Common myeloid progenitor, CD34-positive (primary cell): ENCODE results near the gene CEP120.

Experiments
- CTCF ChIA-PET: fragments of 350-600 bp; sonication (Branson Sonifier 250); formaldehyde crosslinking; loops from one replicate; lab custom pipeline; 2021; ENCODE audit warnings: antibody characterized with exemption; lab: Charles Lee
- POLR2A ChIA-PET: fragments of 350-600 bp; sonication (Branson Sonifier 250); formaldehyde crosslinking; loops from one replicate; lab custom pipeline; 2021; ENCODE audit warnings: antibody characterized with exemption; lab: Charles Lee
- DNase-seq, 3 donors: peaks; one replicate each; pipeline versions ENCODE4 v3.0.0 to v3.0.0-alpha.2; 2013
- H3K27ac ChIP-seq, 2 experiments: 1 replicate in 1 of 2; 2 replicates in 1 of 2; pipeline ENCODE4 v1.7.0; 2013; ENCODE audit warnings: inconsistent platforms in 2 of 2, low read length in 2 of 2, mild to moderate bottlenecking in 2 of 2, low read depth in 1 of 2, moderate library complexity in 1 of 2; ENCODE audit not compliant: severe bottlenecking in 2 of 2, insufficient read depth in 1 of 2, poor library complexity in 1 of 2
- H3K27me3 ChIP-seq, 5 experiments: replicated peaks in 2 of 5; 1 replicate in 3 of 5; 2 replicates in 2 of 5; pipeline versions ENCODE4 v1.6.1 to v1.7.0; 2013; ENCODE audit warnings: low read length in 4 of 5, mild to moderate bottlenecking in 2 of 5, moderate library complexity in 2 of 5, inconsistent platforms in 1 of 5; ENCODE audit not compliant: insufficient read depth in 5 of 5, control insufficient read depth in 4 of 5
- H3K36me3 ChIP-seq, 4 experiments: 1 replicate in 2 of 4; 2 replicates in 2 of 4; pipeline versions ENCODE4 v1.6.1 to v1.7.0; 2013; ENCODE audit warnings: low read length in 3 of 4, control low read depth in 1 of 4, mild to moderate bottlenecking in 1 of 4; ENCODE audit not compliant: control insufficient read depth in 4 of 4, insufficient read depth in 4 of 4
- H3K4me1 ChIP-seq, 4 experiments: 1 replicate in 3 of 4; 2 replicates in 1 of 4; pipeline versions ENCODE4 v1.6.1 to v1.7.1; 2013; ENCODE audit warnings: low read length in 3 of 4, mild to moderate bottlenecking in 3 of 4, control low read depth in 1 of 4, inconsistent platforms in 1 of 4, moderate library complexity in 1 of 4; ENCODE audit not compliant: control insufficient read depth in 4 of 4, insufficient read depth in 4 of 4; ENCODE audit errors: control extremely low read depth in 1 of 4
- H3K4me3 ChIP-seq, 7 experiments: 1 replicate in 4 of 7; 2 replicates in 3 of 7; pipeline versions ENCODE4 v1.5.1 to v1.7.0; 2013; ENCODE audit warnings: mild to moderate bottlenecking in 7 of 7, low read length in 6 of 7, moderate library complexity in 6 of 7, inconsistent platforms in 2 of 7, low read depth in 2 of 7, control low read depth in 1 of 7; ENCODE audit not compliant: insufficient read depth in 4 of 7, control insufficient read depth in 1 of 7; ENCODE audit errors: extremely low read depth in 1 of 7
- H3K9me3 ChIP-seq, 5 experiments: 1 replicate in 4 of 5; 2 replicates in 1 of 5; pipeline versions ENCODE4 v1.6.1 to v1.7.1; 2013; ENCODE audit warnings: low read length in 4 of 5, mild to moderate bottlenecking in 2 of 5, inconsistent platforms in 1 of 5, low read depth in 1 of 5, moderate library complexity in 1 of 5; ENCODE audit not compliant: control insufficient read depth in 4 of 5, insufficient read depth in 2 of 5; ENCODE audit errors: control extremely low read depth in 1 of 5
- WGBS: methylation state at CpG from one replicate; pipeline ENCODE4 v1.1.5; 2013; ENCODE audit not compliant: insufficient coverage; 5-methylcytosine and 5-hydroxymethylcytosine counted together

CEP120 gene

GRCh38 chr5:123397538-123397937, 25.7 kb downstream of the CEP120 start:
- ChIA-PET CTCF (interaction anchor here (0.6 kb wide), 1 partner anchor 27 kb away, joined by 3 read pairs; no protein-coding TSS in a partner anchor), POLR2A (no interaction called here)
- Histone ChIP-seq H3K36me3 (peaks cover 9 to 57% (median 30%) of the 10 kb centered on the region in 4 experiments), H3K27ac (peak overlapping the region in 1 of 2 experiments; percentile 34), H3K4me3 (no peak overlapping the region), H3K27me3 (no peaks in the 10 kb centered on the region), H3K9me3 (no peaks in the 10 kb centered on the region), H3K4me1 (no peaks in the 10 kb centered on the region)
- DNase-seq = no peak
- WGBS = 100% methylated on average over 2 of the region's 3 CpGs

- no peak for DNase-seq
- ChIA-PET CTCF (interaction anchor here (0.6 to 1.3 kb wide), 2 partner anchors 16 to 214 kb away, joined by 3 read pairs; no protein-coding TSS in a partner anchor), POLR2A (no interaction called here)
- Histone ChIP-seq H3K27me3 (no peaks in the 10 kb centered on the region), H3K36me3 (peaks cover 13 to 58% (median 30%) of the 10 kb centered on the region in 4 experiments), H3K4me1 (no peaks in the 10 kb centered on the region), H3K27ac (no peak overlapping the region), H3K9me3 (no peaks in the 10 kb centered on the region), H3K4me3 (no peak overlapping the region)
- no CpG with 5 or more reads among the region's 1 CpG for WGBS
Measured at GRCh38 chr5:123391009-123391408, 32.2 kb downstream of the CEP120 start.

DNA sequence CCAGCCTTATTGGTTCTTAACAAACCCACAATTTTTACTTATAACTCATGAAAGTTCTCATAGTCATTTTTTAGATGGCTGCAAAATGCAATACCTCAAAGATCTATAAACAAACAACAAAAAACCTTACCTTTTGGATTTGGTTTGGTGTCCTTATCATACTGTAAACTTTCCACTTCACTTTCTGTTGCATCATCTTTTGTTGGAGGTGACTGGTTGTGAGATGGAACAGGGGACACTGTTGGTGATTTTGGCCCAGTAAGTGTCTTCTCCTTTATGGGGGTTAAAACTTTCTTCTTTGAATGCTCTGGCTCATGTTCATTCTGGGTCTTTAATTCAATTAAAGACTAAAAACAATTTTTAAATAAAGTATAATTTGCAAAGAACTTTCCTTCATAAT, 33.4 kb downstream of the CEP120 start:
- no peak for DNase-seq
- peaks cover 13 to 70% (median 37%) of the 10 kb centered on the region in 4 experiments for H3K36me3 ChIP-seq
- no peak overlapping the region for H3K27ac ChIP-seq
- H3K27me3 ChIP-seq = no peaks in the 10 kb centered on the region
- H3K9me3 ChIP-seq = no peaks in the 10 kb centered on the region
- no peak overlapping the region for H3K4me3 ChIP-seq
- CTCF ChIA-PET = no interaction called here
- POLR2A ChIA-PET = no interaction called here
- no peaks in the 10 kb centered on the region for H3K4me1 ChIP-seq

DNA sequence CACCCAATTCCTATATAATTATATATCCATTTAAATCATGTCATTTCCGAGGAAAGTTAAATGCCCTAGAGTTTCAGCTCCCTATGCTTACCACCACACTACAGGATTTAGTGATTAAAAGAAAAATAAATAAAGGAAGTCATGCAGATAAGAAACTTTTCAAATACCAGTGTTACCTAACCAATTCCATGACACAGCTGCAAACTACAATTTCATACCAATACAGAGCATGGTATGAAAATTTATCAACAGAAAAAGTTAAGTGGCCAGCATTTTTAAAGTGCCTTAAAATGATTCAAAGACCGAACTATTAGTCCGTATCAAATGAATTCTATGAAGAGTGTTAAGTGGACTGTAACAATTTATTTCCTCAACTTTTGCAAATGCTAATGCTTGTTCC, 35.9 kb downstream of the CEP120 start:
- Histone ChIP-seq H3K4me1 (no peaks in the 10 kb centered on the region), H3K36me3 (peaks cover 10 to 61% (median 30%) of the 10 kb centered on the region in 4 experiments), H3K27ac (no peak overlapping the region), H3K9me3 (no peaks in the 10 kb centered on the region), H3K27me3 (no peaks in the 10 kb centered on the region), H3K4me3 (no peak overlapping the region)
- CTCF ChIA-PET = no interaction called here
- no CpG with 5 or more reads among the region's 3 CpGs for WGBS
- POLR2A ChIA-PET = no interaction called here
- DNase-seq = no peak

DNA sequence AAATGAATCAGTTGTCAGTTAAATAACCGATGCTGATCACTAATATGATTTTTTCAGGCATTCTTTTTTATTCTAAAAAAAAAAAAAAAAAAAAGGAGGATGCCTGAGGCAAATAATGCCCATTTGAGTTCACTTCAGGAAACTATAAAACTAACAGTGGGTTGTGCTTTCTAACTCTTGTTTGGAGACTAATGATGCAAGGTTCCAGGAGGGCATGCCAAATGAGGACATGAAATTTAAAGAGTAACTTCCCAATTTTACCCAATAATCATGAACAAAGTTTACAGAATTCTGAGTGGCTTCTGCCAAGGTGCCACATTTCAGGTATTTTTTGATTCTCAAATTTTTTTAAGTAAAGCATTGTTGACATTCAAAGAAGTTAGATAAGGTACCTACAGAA, 41.0 kb downstream of the CEP120 start:
- H3K4me3 ChIP-seq = no peak overlapping the region
- no peaks in the 10 kb centered on the region for H3K27me3 ChIP-seq
- peaks cover 6 to 53% (median 32%) of the 10 kb centered on the region in 4 experiments for H3K36me3 ChIP-seq
- H3K4me1 ChIP-seq = no peaks in the 10 kb centered on the region
- POLR2A ChIA-PET = no interaction called here
- CTCF ChIA-PET = no interaction called here
- no peaks in the 10 kb centered on the region for H3K9me3 ChIP-seq
- WGBS = no CpG with 5 or more reads among the region's 1 CpG
- no peak for DNase-seq
- H3K27ac ChIP-seq = no peak overlapping the region

DNA sequence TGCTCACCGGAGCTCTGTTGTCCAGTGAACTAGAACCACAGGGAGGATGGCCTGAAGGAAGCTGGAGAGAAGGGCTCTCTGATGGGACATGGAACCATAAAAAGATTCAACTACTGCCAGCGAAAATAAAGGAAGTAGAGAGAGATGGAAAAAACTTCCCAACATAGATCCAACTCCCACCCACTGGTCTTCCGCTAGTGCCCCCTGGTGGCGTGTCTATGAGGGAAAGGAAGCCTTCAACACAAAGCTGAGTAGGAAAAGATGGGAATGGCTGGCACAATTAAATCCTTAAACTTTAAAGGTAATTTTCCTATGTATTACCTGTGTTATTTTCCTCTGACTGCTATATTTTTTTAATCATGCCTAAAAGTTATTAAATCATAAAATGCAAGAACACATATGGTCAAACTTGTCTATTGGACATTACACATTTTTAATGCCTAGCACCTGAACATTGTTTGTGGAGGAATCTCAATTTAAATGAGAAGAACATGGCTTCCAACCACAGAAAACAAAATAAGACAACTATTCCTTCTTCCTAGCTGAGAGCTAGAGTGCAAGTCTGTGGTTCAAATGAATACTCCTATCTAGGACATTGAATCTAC, 51.5 kb downstream of the CEP120 start:
- peaks cover 16 to 47% (median 30%) of the 10 kb centered on the region in 4 experiments for H3K36me3 ChIP-seq
- H3K27me3 ChIP-seq = no peaks in the 10 kb centered on the region
- WGBS = 100% methylated on average over 1 of the region's 4 CpGs
- ChIA-PET POLR2A (interaction anchor here (1.2 kb wide), 1 partner anchor 197 kb away, joined by 4 read pairs; no protein-coding TSS in a partner anchor), CTCF (interaction anchor here (1.2 to 2.5 kb wide), 3 partner anchors 11 to 856 kb away, joined by 3 to 10 read pairs (median 4); no protein-coding TSS in a partner anchor)
- H3K9me3 ChIP-seq = no peaks in the 10 kb centered on the region
- no peak overlapping the region for H3K27ac ChIP-seq
- DNase-seq = peak in 2 of 3 donors; percentile 4 to 5
- no peaks in the 10 kb centered on the region for H3K4me1 ChIP-seq
- no peak overlapping the region for H3K4me3 ChIP-seq

DNA sequence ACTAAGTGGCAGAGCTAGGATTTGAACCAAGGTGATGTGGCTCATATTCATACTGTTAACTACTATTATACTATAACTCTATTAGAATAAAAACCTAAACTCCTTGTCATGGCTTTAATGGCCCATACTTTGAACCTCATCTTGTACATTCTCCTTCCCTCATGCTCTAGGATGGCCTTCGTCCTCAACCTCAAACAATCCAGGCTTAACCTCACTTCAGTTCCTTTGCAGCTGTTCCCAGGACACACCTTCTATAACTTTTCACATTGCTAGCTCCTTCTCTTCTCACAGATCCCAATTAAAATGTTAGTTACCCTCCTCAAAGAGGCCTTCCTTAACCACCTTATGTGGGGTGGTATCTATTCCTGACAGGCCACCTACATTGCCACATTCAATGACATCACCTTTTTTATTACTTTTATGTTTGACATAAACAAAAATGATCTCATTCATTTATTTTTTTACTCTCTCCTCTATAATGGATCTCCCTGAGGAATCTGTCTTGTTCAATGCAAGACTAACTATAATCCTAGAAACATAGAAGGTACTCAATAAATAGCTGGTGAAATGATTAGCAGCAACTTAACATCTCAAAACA, 53.7 kb downstream of the CEP120 start:
- no peak for DNase-seq
- Histone ChIP-seq H3K9me3 (no peaks in the 10 kb centered on the region), H3K27ac (no peak overlapping the region), H3K4me3 (no peak overlapping the region), H3K4me1 (no peaks in the 10 kb centered on the region), H3K27me3 (no peaks in the 10 kb centered on the region), H3K36me3 (peaks cover 13 to 33% (median 21%) of the 10 kb centered on the region in 4 experiments)
- ChIA-PET POLR2A (no interaction called here), CTCF (interaction anchor here (0.8 to 2.7 kb wide), 4 partner anchors 28 to 853 kb away, joined by 3 to 8 read pairs (median 4); no protein-coding TSS in a partner anchor)
- 94% methylated on average over 1 of the region's 1 CpG for WGBS
